ENCODE results near the gene MEGF6.
A peak's percentile ranks its signal among the peaks of the same experiment; 100 is the strongest.

Gene MEGF6

GRCh38 chr1:3488432-3488831, 122.9 kb downstream of the MEGF6 start:
- H4K8ac ChIP-seq (ENCODE audit: low read length), result no peak overlapping the region
- no peak for DNase-seq
- no peak overlapping the region for H2AK5ac ChIP-seq (ENCODE audit: low read length, severe bottlenecking)
- H2BK15ac ChIP-seq (ENCODE audit: low read depth, poor library complexity, severe bottlenecking), result no peak overlapping the region
- no peak overlapping the region for H3K23ac ChIP-seq (ENCODE audit: low read length in 2 of 2)
- no peaks in the 10 kb centered on the region for H3K79me1 ChIP-seq (replicated peaks; ENCODE audit: low read length, poor library complexity, severe bottlenecking)
- H2BK5ac ChIP-seq (ENCODE audit: low read depth, low read length, poor library complexity, severe bottlenecking), result no peak overlapping the region
- H3K27me3 ChIP-seq (ENCODE audit: control insufficient read depth in 1 of 2, insufficient read depth in 1 of 2, low read length in 2 of 2), result peaks cover 4 to 23% of the 10 kb centered on the region in 2 experiments
- H3K9me3 ChIP-seq (ENCODE audit: control insufficient read depth, low read length), result peaks cover 12% of the 10 kb centered on the region
- no peak overlapping the region for H3K4me3 ChIP-seq (ENCODE audit: insufficient read depth in 1 of 2, low read depth in 1 of 2, low read length in 2 of 2)
- H3K4me2 ChIP-seq (ENCODE audit: low read length, poor library complexity, severe bottlenecking), result no peak overlapping the region
- no peak overlapping the region for H3K18ac ChIP-seq (ENCODE audit: low read depth in 1 of 2, low read length in 2 of 2)
- 94% methylated on average over 3 of the region's 4 CpGs for WGBS
- H2BK120ac ChIP-seq (ENCODE audit: low read depth, low read length), result no peak overlapping the region
- peaks cover 7 to 9% of the 10 kb centered on the region in 2 experiments for H3K36me3 ChIP-seq (ENCODE audit: control insufficient read depth in 1 of 2, insufficient read depth in 2 of 2, low read depth in 1 of 2, low read length in 2 of 2)
- H3K4me1 ChIP-seq (ENCODE audit: control insufficient read depth, insufficient read depth, low read depth, low read length), result peaks cover 7% of the 10 kb centered on the region
- no peak overlapping the region for H3K4ac ChIP-seq (ENCODE audit: low read depth in 1 of 2, low read length in 2 of 2)
- no peak overlapping the region for H3K14ac ChIP-seq (ENCODE audit: low read length in 2 of 2)
- H2AFZ ChIP-seq (ENCODE audit: low read depth, low read length), result no peak overlapping the region
- no peak overlapping the region for H3K27ac ChIP-seq (ENCODE audit: low read length, poor library complexity, severe bottlenecking)
- no peak overlapping the region for H4K91ac ChIP-seq (ENCODE audit: low read length)
- H3K9ac ChIP-seq (ENCODE audit: low read length), result no peak overlapping the region
- no peak overlapping the region for H2BK12ac ChIP-seq (ENCODE audit: low read length in 2 of 2)

- Histone ChIP-seq H3K27ac (ENCODE audit: low read length, poor library complexity, severe bottlenecking) (no peak overlapping the region), H3K36me3 (ENCODE audit: control insufficient read depth in 1 of 2, insufficient read depth in 2 of 2, low read depth in 1 of 2, low read length in 2 of 2) (peaks cover 2 to 7% of the 10 kb centered on the region in 2 experiments), H3K23ac (ENCODE audit: low read length in 2 of 2) (no peak overlapping the region), H3K4me3 (ENCODE audit: insufficient read depth in 1 of 2, low read depth in 1 of 2, low read length in 2 of 2) (no peak overlapping the region), H2AK5ac (ENCODE audit: low read length, severe bottlenecking) (no peak overlapping the region), H2BK15ac (ENCODE audit: low read depth, poor library complexity, severe bottlenecking) (no peak overlapping the region), H4K91ac (ENCODE audit: low read length) (no peak overlapping the region), H3K14ac (ENCODE audit: low read length in 2 of 2) (no peak overlapping the region), H3K4me2 (ENCODE audit: low read length, poor library complexity, severe bottlenecking) (no peak overlapping the region), H3K4me1 (ENCODE audit: control insufficient read depth, insufficient read depth, low read depth, low read length) (peaks cover 10% of the 10 kb centered on the region), H3K9me3 (ENCODE audit: control insufficient read depth, low read length) (peaks cover 12% of the 10 kb centered on the region), H2BK5ac (ENCODE audit: low read depth, low read length, poor library complexity, severe bottlenecking) (no peak overlapping the region), H4K8ac (ENCODE audit: low read length) (no peak overlapping the region), H2BK120ac (ENCODE audit: low read depth, low read length) (no peak overlapping the region), H2AFZ (ENCODE audit: low read depth, low read length) (no peak overlapping the region), H3K18ac (ENCODE audit: low read depth in 1 of 2, low read length in 2 of 2) (no peak overlapping the region), H2BK12ac (ENCODE audit: low read length in 2 of 2) (no peak overlapping the region), H3K9ac (ENCODE audit: low read length) (no peak overlapping the region), H3K27me3 (ENCODE audit: control insufficient read depth in 1 of 2, insufficient read depth in 1 of 2, low read length in 2 of 2) (peaks cover 4 to 53% of the 10 kb centered on the region in 2 experiments), H3K4ac (ENCODE audit: low read depth in 1 of 2, low read length in 2 of 2) (no peak overlapping the region), H3K79me1 (replicated peaks; ENCODE audit: low read length, poor library complexity, severe bottlenecking) (no peaks in the 10 kb centered on the region)
- DNase-seq, result no peak
- WGBS, result 89% methylated on average over 14 of the region's 14 CpGs
These were observed 126.3 kb downstream of the MEGF6 start for GRCh38 chr1:3485016-3485415.

- peaks cover 11% of the 10 kb centered on the region for H3K9me3 ChIP-seq (ENCODE audit: control insufficient read depth, low read length)
- peaks cover 0 to 6% of the 10 kb centered on the region in 2 experiments for H3K36me3 ChIP-seq (ENCODE audit: control insufficient read depth in 1 of 2, insufficient read depth in 2 of 2, low read depth in 1 of 2, low read length in 2 of 2)
- H4K91ac ChIP-seq (ENCODE audit: low read length), result no peak overlapping the region
- H3K4me2 ChIP-seq (ENCODE audit: low read length, poor library complexity, severe bottlenecking), result no peak overlapping the region
- H2BK5ac ChIP-seq (ENCODE audit: low read depth, low read length, poor library complexity, severe bottlenecking), result no peak overlapping the region
- WGBS, result 44% methylated on average over 31 of the region's 31 CpGs
- no peak overlapping the region for H3K4me3 ChIP-seq (ENCODE audit: insufficient read depth in 1 of 2, low read depth in 1 of 2, low read length in 2 of 2)
- H3K9ac ChIP-seq (ENCODE audit: low read length), result no peak overlapping the region
- no peak overlapping the region for H3K23ac ChIP-seq (ENCODE audit: low read length in 2 of 2)
- no peak overlapping the region for H2AK5ac ChIP-seq (ENCODE audit: low read length, severe bottlenecking)
- H3K4me1 ChIP-seq (ENCODE audit: control insufficient read depth, insufficient read depth, low read depth, low read length), result peaks cover 10% of the 10 kb centered on the region
- H3K14ac ChIP-seq (ENCODE audit: low read length in 2 of 2), result no peak overlapping the region
- peak; percentile 30 for DNase-seq
- H3K18ac ChIP-seq (ENCODE audit: low read depth in 1 of 2, low read length in 2 of 2), result no peak overlapping the region
- peaks cover 4 to 60% of the 10 kb centered on the region in 2 experiments for H3K27me3 ChIP-seq (ENCODE audit: control insufficient read depth in 1 of 2, insufficient read depth in 1 of 2, low read length in 2 of 2)
- H2BK12ac ChIP-seq (ENCODE audit: low read length in 2 of 2), result no peak overlapping the region
- no peaks in the 10 kb centered on the region for H3K79me1 ChIP-seq (replicated peaks; ENCODE audit: low read length, poor library complexity, severe bottlenecking)
- no peak overlapping the region for H4K8ac ChIP-seq (ENCODE audit: low read length)
- no peak overlapping the region for H2BK15ac ChIP-seq (ENCODE audit: low read depth, poor library complexity, severe bottlenecking)
- H2BK120ac ChIP-seq (ENCODE audit: low read depth, low read length), result no peak overlapping the region
- H3K4ac ChIP-seq (ENCODE audit: low read depth in 1 of 2, low read length in 2 of 2), result no peak overlapping the region
- H3K27ac ChIP-seq (ENCODE audit: low read length, poor library complexity, severe bottlenecking), result no peak overlapping the region
- no peak overlapping the region for H2AFZ ChIP-seq (ENCODE audit: low read depth, low read length)
These were observed 127.4 kb downstream of the MEGF6 start for GRCh38 chr1:3483801-3484444.

GRCh38 chr1:3483380-3483779, 127.9 kb downstream of the MEGF6 start:
- H3K79me1 ChIP-seq (replicated peaks; ENCODE audit: low read length, poor library complexity, severe bottlenecking), result no peaks in the 10 kb centered on the region
- peaks cover 10% of the 10 kb centered on the region for H3K4me1 ChIP-seq (ENCODE audit: control insufficient read depth, insufficient read depth, low read depth, low read length)
- H3K9me3 ChIP-seq (ENCODE audit: control insufficient read depth, low read length), result peaks cover 5% of the 10 kb centered on the region
- H2AK5ac ChIP-seq (ENCODE audit: low read length, severe bottlenecking), result no peak overlapping the region
- H4K91ac ChIP-seq (ENCODE audit: low read length), result no peak overlapping the region
- DNase-seq, result no peak
- H3K27ac ChIP-seq (ENCODE audit: low read length, poor library complexity, severe bottlenecking), result no peak overlapping the region
- H2AFZ ChIP-seq (ENCODE audit: low read depth, low read length), result no peak overlapping the region
- H3K9ac ChIP-seq (ENCODE audit: low read length), result no peak overlapping the region
- no peak overlapping the region for H2BK15ac ChIP-seq (ENCODE audit: low read depth, poor library complexity, severe bottlenecking)
- H2BK12ac ChIP-seq (ENCODE audit: low read length in 2 of 2), result no peak overlapping the region
- H2BK120ac ChIP-seq (ENCODE audit: low read depth, low read length), result no peak overlapping the region
- peaks cover 4 to 61% of the 10 kb centered on the region in 2 experiments for H3K27me3 ChIP-seq (ENCODE audit: control insufficient read depth in 1 of 2, insufficient read depth in 1 of 2, low read length in 2 of 2)
- H4K8ac ChIP-seq (ENCODE audit: low read length), result peak overlapping the region; percentile 29
- no peak overlapping the region for H3K18ac ChIP-seq (ENCODE audit: low read depth in 1 of 2, low read length in 2 of 2)
- no peak overlapping the region for H3K4ac ChIP-seq (ENCODE audit: low read depth in 1 of 2, low read length in 2 of 2)
- H3K23ac ChIP-seq (ENCODE audit: low read length in 2 of 2), result no peak overlapping the region
- WGBS, result 85% methylated on average over 14 of the region's 14 CpGs
- H3K4me2 ChIP-seq (ENCODE audit: low read length, poor library complexity, severe bottlenecking), result no peak overlapping the region
- H2BK5ac ChIP-seq (ENCODE audit: low read depth, low read length, poor library complexity, severe bottlenecking), result no peak overlapping the region
- no peak overlapping the region for H3K14ac ChIP-seq (ENCODE audit: low read length in 2 of 2)
- H3K36me3 ChIP-seq (ENCODE audit: control insufficient read depth in 1 of 2, insufficient read depth in 2 of 2, low read depth in 1 of 2, low read length in 2 of 2), result peaks cover 0 to under 1% of the 10 kb centered on the region in 2 experiments
- no peak overlapping the region for H3K4me3 ChIP-seq (ENCODE audit: insufficient read depth in 1 of 2, low read depth in 1 of 2, low read length in 2 of 2)
